Measurements from ENCODE around the gene MFSD6. TPM values are rescaled to one million over a fixed set of nuclear protein-coding genes. Genes with fewer than 3 reads are reported as not detected.
"Not testable (repeated sequence)": the region's sequence is repeated elsewhere in the genome, so short reads cannot be mapped to it uniquely, and the experiment has no call there.

The MFSD6 gene
- 10 to 100 TPM; 14.9 to 16.2 (median 15.6) TPM for polyA plus RNA-seq (ENCODE audit: insufficient read length in 3 of 3)

DNA sequence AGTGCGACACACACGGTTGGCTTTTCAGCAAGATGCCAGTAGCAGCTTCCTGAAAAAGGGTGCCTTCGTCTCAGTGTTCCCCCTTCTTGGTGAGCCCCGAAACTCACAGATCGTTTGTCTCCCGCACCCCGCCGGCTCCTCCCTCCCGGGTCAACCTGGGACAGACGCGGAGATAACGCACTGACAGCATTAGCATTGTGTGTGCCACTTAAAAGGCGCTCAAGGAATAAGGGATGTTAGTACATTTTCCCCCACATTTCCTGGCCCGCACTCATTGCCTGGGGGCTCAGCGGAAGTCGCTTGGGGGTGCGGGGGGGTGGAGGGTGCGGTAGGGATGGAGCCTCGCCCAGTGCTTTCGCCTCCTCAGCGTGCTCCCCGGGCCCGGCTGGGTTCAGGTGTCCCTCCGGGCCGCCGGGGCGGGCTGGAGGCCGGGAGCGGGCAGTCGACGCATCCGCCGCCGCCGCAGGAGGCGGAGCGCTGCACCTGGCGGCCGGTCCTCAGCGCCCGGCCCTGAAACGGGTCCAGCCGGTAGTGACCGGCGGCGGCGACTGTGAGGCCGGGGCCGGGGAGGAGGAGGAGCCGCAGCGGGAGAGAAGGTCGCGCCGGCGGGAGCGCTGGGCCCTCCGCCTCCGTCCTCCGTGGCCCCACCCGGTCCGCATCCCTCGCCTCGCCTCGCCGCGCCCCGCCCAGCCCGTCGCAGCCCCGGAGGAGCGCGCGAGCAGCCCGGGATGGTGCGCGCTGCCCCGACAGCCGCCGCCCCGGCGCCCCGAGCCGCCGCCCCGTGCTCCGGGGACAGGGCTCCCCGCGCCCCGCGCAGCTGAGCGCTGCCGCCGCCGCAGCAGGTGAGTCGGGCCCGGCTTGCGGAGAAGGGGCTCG, at the start of gene MFSD6:
Gene MFSD6 (plus strand): TSS at position 694 of the 876 bp plus-strand sequence. CDS start 27,675 bp downstream, outside the sequence.
- no peak for DNase-seq (ENCODE audit: low read depth in 3 of 3, low spot score in 2 of 3)

DNA sequence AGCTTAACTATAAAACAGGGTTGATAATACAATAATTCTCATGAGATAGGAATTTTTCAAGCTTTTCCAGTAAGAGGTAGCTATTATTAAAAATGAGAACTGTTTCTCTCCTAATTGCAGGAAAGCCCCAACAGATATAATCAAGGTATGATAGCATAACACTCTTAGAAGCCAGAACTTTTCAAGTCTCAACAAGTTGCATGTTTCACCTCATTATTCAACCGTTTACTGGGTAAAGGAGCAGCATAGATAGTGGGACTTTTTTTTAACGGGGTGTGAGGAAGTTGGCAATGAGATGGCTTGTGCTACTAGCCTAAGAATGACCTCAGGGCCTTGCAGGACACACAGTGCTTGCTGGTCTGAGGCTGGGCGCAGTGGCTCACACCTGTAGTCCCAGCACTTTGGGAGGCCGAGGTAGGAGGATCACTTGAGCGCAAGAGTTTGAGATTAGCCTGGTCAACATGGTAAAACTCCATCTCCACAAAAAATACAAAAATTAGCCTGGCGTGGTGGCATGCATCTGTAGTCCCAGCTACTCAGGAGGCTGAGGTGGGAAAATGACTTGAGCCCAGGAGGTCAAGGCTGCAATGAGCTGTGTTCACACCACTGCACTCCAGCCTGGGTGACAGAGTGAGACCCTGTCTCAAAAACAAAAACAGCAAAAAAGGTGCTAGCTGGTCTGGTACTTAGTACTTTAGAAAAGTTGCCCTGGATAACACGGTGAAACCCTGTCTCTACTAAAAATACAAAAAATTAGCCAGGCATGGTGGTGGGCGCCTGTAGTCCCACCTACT, 49.3 kb upstream of the MFSD6 start:
- not testable (repeated sequence) for DNase-seq (ENCODE audit: low read depth in 3 of 3, low spot score in 2 of 3)

DNA sequence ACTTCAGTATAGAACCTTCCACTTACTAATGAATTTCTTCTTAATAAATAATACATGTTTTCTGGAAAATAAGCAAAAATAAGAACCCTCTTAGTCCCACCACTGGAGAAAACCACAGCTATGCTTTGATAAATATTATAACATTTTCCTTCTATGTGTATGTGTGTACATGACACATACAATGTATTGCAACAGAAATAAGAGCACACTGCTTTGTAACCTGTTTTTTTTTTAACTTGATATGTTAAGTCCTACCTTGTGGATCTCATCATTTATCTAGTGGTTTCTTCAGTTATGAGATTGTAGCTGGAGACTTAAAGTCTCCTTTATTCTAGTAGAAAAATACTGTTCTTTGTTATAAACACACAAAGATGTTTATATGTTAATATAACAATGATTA, 47.6 kb upstream of the MFSD6 start:
- no peak for DNase-seq (ENCODE audit: low read depth in 3 of 3, low spot score in 2 of 3)

GRCh38 chr2:190360965-190361364, 47.2 kb upstream of the MFSD6 start:
- no peak for DNase-seq (ENCODE audit: low read depth in 3 of 3, low spot score in 2 of 3)

DNA sequence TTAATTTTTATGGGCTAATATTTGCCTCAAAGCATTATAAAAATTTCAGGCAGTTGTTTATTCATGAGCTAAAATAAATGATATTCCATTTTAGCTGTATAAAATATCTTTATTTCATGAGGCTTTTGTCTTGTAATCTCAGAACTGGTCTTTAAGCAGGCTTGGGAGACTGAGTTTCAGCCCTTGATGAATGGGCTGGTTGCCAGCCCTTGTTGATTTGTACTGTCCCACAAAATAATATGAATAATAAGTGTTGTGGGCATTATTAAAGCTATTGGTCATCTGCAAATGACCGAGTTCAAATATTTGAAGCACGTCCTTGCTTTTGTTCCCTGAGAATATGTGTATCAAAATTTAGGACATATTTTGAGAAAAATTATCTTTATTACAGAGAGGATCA, 46.6 kb upstream of the MFSD6 start:
- DNase-seq (ENCODE audit: low read depth in 3 of 3, low spot score in 2 of 3) = no peak

- DNase-seq (ENCODE audit: low read depth in 3 of 3, low spot score in 2 of 3) = no peak
Measured at GRCh38 chr2:190362894-190363293, 45.3 kb upstream of the MFSD6 start.

- DNase-seq (ENCODE audit: low read depth in 3 of 3, low spot score in 2 of 3) = no peak
Measured at GRCh38 chr2:190365499-190366204, 42.5 kb upstream of the MFSD6 start.

DNA sequence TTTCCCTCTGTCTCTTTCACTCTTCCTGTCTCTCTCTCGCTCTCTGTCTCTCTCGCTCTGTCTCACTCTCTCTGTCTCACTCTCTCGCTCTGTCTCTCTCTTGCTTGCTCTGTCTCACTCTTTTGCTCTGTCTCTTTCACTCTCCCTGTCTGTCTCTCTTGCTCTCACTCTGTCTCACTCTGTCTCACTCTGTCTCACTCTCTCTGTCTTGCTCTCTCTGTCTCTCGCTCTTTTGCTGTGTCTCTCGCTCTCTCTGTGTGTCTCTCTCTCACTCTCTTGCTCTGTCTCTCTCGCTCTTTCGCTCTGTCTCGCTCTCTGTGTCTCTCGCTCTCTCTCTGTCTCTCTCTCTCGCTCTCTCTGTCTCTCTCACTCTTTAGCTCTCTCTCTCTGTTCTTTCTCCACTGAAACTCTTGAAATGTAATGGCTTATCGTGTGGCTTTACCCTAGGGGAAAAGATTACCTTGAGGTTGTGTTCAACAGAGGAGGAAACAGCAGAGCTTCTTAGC, 41.9 kb upstream of the MFSD6 start:
- DNase-seq (ENCODE audit: low read depth in 3 of 3, low spot score in 2 of 3) = no peak

- no peak for DNase-seq (ENCODE audit: low read depth in 3 of 3, low spot score in 2 of 3)
Measured at GRCh38 chr2:190367091-190367490, 41.1 kb upstream of the MFSD6 start.

- DNase-seq (ENCODE audit: low read depth in 3 of 3, low spot score in 2 of 3) = no peak
Measured at GRCh38 chr2:190369635-190370034, 38.5 kb upstream of the MFSD6 start.

- DNase-seq (ENCODE audit: low read depth in 3 of 3, low spot score in 2 of 3) = no peak
Measured at GRCh38 chr2:190376083-190376482, 32.1 kb upstream of the MFSD6 start.

GRCh38 chr2:190376591-190377245, 31.4 kb upstream of the MFSD6 start:
- no peak for DNase-seq (ENCODE audit: low read depth in 3 of 3, low spot score in 2 of 3)

- no peak for DNase-seq (ENCODE audit: low read depth in 3 of 3, low spot score in 2 of 3)
Measured at GRCh38 chr2:190378880-190379237, 29.3 kb upstream of the MFSD6 start.

DNA sequence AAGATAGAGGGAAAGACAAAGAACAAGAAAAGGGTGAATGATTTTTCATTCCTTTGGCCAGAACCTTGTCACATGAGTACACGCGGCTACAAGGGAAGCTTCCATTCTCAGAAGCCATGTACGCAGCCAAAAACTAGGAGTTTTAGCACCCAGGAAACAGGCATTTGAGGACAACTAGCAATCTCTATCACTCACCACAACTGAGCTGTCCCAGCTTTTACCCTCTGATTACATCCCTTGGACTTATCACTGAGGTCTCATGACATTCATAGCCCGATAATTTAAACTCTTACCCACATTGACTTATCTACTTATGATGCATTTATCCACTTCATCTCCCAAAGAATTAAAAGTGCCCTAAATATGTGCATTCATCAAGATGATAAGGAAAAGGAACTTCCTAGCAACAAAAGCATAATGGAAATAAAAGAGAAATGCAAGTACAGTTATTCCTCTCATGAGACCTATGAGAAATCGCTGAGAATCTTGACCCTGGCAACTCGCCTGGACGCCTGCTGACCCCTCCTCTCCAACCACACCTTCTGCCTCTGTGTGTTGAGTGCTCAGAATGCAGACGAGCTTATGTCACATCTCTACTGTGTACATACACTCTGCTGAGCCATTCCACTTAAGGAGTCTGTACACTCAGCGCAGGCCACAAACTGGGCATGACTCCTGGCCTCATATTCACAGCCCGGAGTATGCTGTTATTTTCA, 28.7 kb upstream of the MFSD6 start:
- DNase-seq (ENCODE audit: low read depth in 3 of 3, low spot score in 2 of 3) = no peak

GRCh38 chr2:190380962-190381412, 27.2 kb upstream of the MFSD6 start:
- no peak for DNase-seq (ENCODE audit: low read depth in 3 of 3, low spot score in 2 of 3)

- no peak for DNase-seq (ENCODE audit: low read depth in 3 of 3, low spot score in 2 of 3)
Measured at GRCh38 chr2:190382851-190383250, 25.3 kb upstream of the MFSD6 start.

GRCh38 chr2:190387422-190387821, 20.7 kb upstream of the MFSD6 start:
- DNase-seq (ENCODE audit: low read depth in 3 of 3, low spot score in 2 of 3) = no peak

DNA sequence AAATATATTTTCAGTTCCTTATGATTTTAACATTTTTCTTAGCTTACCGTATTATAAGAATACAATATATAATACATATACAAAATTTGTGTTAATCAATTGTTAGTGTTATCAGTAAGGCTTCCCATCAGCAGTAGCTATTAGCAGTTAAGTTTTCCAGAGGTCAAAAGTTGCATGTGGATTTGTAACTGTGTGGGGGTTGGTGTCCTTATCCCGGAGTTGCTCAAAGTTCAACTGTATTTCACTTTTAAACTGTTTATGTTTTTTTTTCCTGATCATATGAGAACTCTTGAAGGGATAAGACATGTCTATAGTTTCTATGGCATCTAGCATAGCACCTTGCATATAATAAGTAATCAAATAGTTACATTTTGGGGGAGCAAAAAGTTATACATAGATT, 11.9 kb upstream of the MFSD6 start:
- no peak for DNase-seq (ENCODE audit: low read depth in 3 of 3, low spot score in 2 of 3)

DNA sequence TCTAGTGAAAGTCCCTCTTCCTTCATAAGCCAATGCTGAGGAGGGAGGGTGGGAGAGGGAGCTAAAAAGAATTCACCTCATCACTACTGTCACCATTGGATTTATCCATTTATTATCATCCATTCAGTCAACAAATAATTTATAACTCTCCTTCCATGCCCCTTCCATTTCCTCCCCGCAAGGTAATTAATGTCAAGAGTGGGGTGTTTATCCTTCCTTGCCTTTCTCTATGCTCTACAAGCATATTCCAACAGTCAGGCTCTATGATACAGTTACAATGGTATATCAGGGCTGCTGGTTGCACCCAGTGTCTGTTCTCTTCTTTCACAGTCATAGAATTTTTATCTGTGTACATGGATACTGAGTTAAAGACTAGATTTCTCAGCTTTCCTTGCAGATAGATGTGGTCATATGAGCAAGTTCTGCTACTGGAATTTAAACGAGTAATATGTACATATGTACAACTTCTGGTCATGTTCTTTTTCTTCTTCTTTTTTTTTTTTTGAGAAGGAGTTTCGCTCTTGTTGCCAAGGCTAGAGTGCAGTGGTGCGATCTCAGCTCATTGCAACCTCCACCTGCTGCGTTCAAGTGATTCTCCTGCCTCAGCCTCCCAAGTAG, 5.1 kb upstream of the MFSD6 start:
- DNase-seq (ENCODE audit: low read depth in 3 of 3, low spot score in 2 of 3) = no peak

Data from right renal cortex interstitium (tissue), 3 donors.